ENCODE measurements around the gene STX3.

- TF ChIP-seq REST (IDR thresholded peaks at IDR 0.05) (no peak), CTCF (IDR thresholded peaks at IDR 0.05) (no peak), NR3C1 (IDR thresholded peaks at IDR 0.05) (no peak), BHLHE40 (IDR thresholded peaks at IDR 0.05; ENCODE audit: low read depth, low read length) (no peak), HMGXB4 (CRISPR knock-in tag; IDR thresholded peaks at IDR 0.05; ENCODE audit: borderline replicate concordance) (no peak), POLR2A (IDR thresholded peaks at IDR 0.05; ENCODE audit: low read length) (no peak), MAFK (IDR thresholded peaks at IDR 0.05; ENCODE audit: partially characterized antibody) (no peak), ESRRA (IDR thresholded peaks at IDR 0.05; ENCODE audit: borderline replicate concordance, low read length) (no peak), JUNB (IDR thresholded peaks at IDR 0.05) (no peak), ZSCAN20 (CRISPR knock-in tag; IDR thresholded peaks at IDR 0.05) (no peak)
- TF ChIP-seq, protein P1, sequence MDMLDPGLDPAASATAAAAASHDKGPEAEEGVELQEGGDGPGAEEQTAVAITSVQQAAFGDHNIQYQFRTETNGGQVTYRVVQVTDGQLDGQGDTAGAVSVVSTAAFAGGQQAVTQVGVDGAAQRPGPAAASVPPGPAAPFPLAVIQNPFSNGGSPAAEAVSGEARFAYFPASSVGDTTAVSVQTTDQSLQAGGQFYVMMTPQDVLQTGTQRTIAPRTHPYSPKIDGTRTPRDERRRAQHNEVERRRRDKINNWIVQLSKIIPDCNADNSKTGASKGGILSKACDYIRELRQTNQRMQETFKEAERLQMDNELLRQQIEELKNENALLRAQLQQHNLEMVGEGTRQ (IDR thresholded peaks at IDR 0.05) = no peak
Observed at GRCh38 chr11:59841514-59841913, 86.3 kb downstream of the STX3 start.

Measured in A549 (cell line).